HCT116 (cell line): ENCODE results near the gene DENND1C. TPM values are rescaled to one million over a fixed set of nuclear protein-coding genes. Genes with fewer than 3 reads are reported as not detected.

Experiments used
- ATAC-seq: fragments of 200-7000 bp; cut with Tn5 transposase; 2 replicates; pipeline ENCODE4 v1.9.1; 2020; ENCODE audit warnings: mild to moderate bottlenecking, moderate library complexity
- BruUV-seq: library from RNA; stranded (reverse); fragments of 400-500 nt; replicated peaks from 2 replicates; lab custom pipeline; 2021; lab: Mats Ljungman, UMichigan
- CTCF ChIA-PET: fragments of 300-600 bp; sonication (Branson Sonifier 250); formaldehyde crosslinking; loops from one replicate; lab custom pipeline; 2021; ENCODE audit warnings: antibody characterized with exemption; lab: Charles Lee
- POLR2A ChIA-PET: fragments of 300-600, 350-600 bp; sonication (Branson Sonifier 250); formaldehyde crosslinking; loops from one replicate; lab custom pipeline; 2021; ENCODE audit warnings: antibody characterized with exemption; lab: Charles Lee
- RAD21 ChIA-PET, 2 experiments: fragments of 300-600 bp; sonication (Branson Sonifier 250); formaldehyde crosslinking; loops; one replicate each; lab custom pipeline; 2023; ENCODE audit warnings: low total read pairs in 2 of 2; ENCODE audit not compliant: uncharacterized antibody in 2 of 2, unreplicated experiment in 2 of 2, low non-redundant PET in 1 of 2; lab: Charles Lee
- DNase-seq: peaks from one replicate; pipeline ENCODE4 v3.0.0-alpha.2; 2010; ENCODE audit warnings: low read depth, low spot score
- H2AFZ ChIP-seq: fragments of 200-600 bp; shearing (Covaris generic), sonication (generic); 2 replicates; pipeline ENCODE4 v1.6.1; 2017; ENCODE audit warnings: low read depth, mixed run types, mixed read lengths, antibody characterized with exemption, low read length; ENCODE audit not compliant: poor library complexity, severe bottlenecking
- H3K27ac ChIP-seq: 2 replicates; pipeline ENCODE4 v1.5.1; 2012; ENCODE audit warnings: low read depth, low read length
- H3K27me3 ChIP-seq: fragments of 200-600 bp; sonication (generic); 2 replicates; pipeline ENCODE4 v1.6.1; 2016; ENCODE audit warnings: mixed run types, low read length, mixed read lengths; ENCODE audit not compliant: insufficient read depth
- H3K36me3 ChIP-seq, 2 experiments: fragments of 200-500 bp in 1 of 2; fragments of 200-600 bp in 1 of 2; sonication (Bioruptor generic) in 1 of 2; sonication (generic) in 1 of 2; 2 replicates each; pipeline versions ENCODE4 v1.5.1 to v1.6.1; 2014 to 2016; ENCODE audit warnings: low read length in 2 of 2, inconsistent platforms in 1 of 2, mixed read lengths in 1 of 2, mixed run types in 1 of 2; ENCODE audit not compliant: insufficient read depth in 2 of 2, control insufficient read depth in 1 of 2
- H3K4me1 ChIP-seq, 2 experiments: fragments of 200-600 bp in 1 of 2; sonication (generic) in 1 of 2; 2 replicates each; pipeline versions ENCODE4 v1.5.1 to v1.6.1; 2012 to 2017; ENCODE audit warnings: low read length in 2 of 2, inconsistent platforms in 1 of 2, mild to moderate bottlenecking in 1 of 2, mixed read lengths in 1 of 2, mixed run types in 1 of 2, moderate library complexity in 1 of 2; ENCODE audit not compliant: insufficient read depth in 2 of 2, control insufficient read depth in 1 of 2
- H3K4me2 ChIP-seq: fragments of 200-600 bp; sonication (generic); 2 replicates; pipeline ENCODE4 v1.6.1; 2017; ENCODE audit warnings: mixed run types, low read length, mixed read lengths
- H3K4me3 ChIP-seq, 2 experiments: fragments of 200-600 bp in 1 of 2; sonication (generic) in 1 of 2; replicated peaks in 1 of 2; 2 replicates each; pipeline ENCODE4 v1.5.1; 2011 to 2016; ENCODE audit warnings: low read length in 2 of 2, control low read depth in 1 of 2, low read depth in 1 of 2, mild to moderate bottlenecking in 1 of 2, mixed read lengths in 1 of 2, mixed run types in 1 of 2
- H3K79me2 ChIP-seq: fragments of 200-600 bp; sonication (generic); 2 replicates; pipeline ENCODE4 v1.6.1; 2017; ENCODE audit warnings: mild to moderate bottlenecking, mixed run types, low read length, moderate library complexity, mixed read lengths; ENCODE audit not compliant: insufficient read depth
- H3K9ac ChIP-seq: fragments of 200-600 bp; sonication (generic); 2 replicates; pipeline ENCODE4 v1.6.1; 2016; ENCODE audit warnings: low read length, mixed read lengths
- H3K9me2 ChIP-seq: fragments of 200-600 bp; sonication (generic), shearing (Covaris generic); 2 replicates; pipeline ENCODE4 v1.6.1; 2017; ENCODE audit warnings: mixed run types, mild to moderate bottlenecking, moderate library complexity; ENCODE audit not compliant: insufficient read depth
- H3K9me3 ChIP-seq, 2 experiments: fragments of 200-500 bp in 1 of 2; fragments of 200-600 bp in 1 of 2; sonication (Bioruptor generic) in 1 of 2; sonication (generic) in 1 of 2; 2 replicates each; pipeline ENCODE4 v1.6.1; 2014 to 2017; ENCODE audit warnings: low read length in 2 of 2, mixed read lengths in 2 of 2, inconsistent platforms in 1 of 2, low read depth in 1 of 2, mild to moderate bottlenecking in 1 of 2, mixed run types in 1 of 2, moderate library complexity in 1 of 2; ENCODE audit not compliant: control insufficient read depth in 1 of 2, insufficient read depth in 1 of 2
- H4K20me1 ChIP-seq: fragments of 200-600 bp; sonication (generic), shearing (Covaris generic); 2 replicates; pipeline ENCODE4 v1.6.1; 2017; ENCODE audit warnings: mixed run types, mild to moderate bottlenecking, moderate library complexity; ENCODE audit not compliant: insufficient read depth
- ELF1 ChIP-seq: IDR thresholded peaks from 2 replicates; pipeline ENCODE4 v1.6.1; 2012; ENCODE audit warnings: low read depth, borderline replicate concordance
- ZFX ChIP-seq: fragments of 450-650 bp; IDR thresholded peaks from 2 replicates; pipeline ENCODE4 v1.6.1; 2017
- intact Hi-C: fragments of 100-400 bp; cut with micrococcal nuclease; formaldehyde crosslinking; loops from 2 replicates; pipeline ENCODE4 v1.10.0; 2022
- total RNA-seq: library from RNA; stranded (reverse); gene quantifications from one replicate; pipeline ENCODE4 v1.2.1, GENCODE V29; 2021; ENCODE audit not compliant: unreplicated experiment
- TF ChIP-seq, protein P1 (sequence below), 3 experiments: fragments of 200-600 bp in 1 of 3; sonication (generic) in 1 of 3; IDR thresholded peaks in 2 of 3; conservative IDR thresholded peaks in 1 of 3; 2 replicates each; pipeline ENCODE4 v1.5.1; 2012 to 2017; ENCODE audit warnings: low read depth in 2 of 3, low read length in 2 of 3, antibody characterized with exemption in 1 of 3, borderline replicate concordance in 1 of 3, control low read depth in 1 of 3, mild to moderate bottlenecking in 1 of 3, mixed read lengths in 1 of 3, mixed run types in 1 of 3, moderate library complexity in 1 of 3; ENCODE audit not compliant: insufficient read depth in 1 of 3

The DENND1C gene
- total RNA-seq, 1 experiment from 2014 or later, result 0.54 TPM

DNA sequence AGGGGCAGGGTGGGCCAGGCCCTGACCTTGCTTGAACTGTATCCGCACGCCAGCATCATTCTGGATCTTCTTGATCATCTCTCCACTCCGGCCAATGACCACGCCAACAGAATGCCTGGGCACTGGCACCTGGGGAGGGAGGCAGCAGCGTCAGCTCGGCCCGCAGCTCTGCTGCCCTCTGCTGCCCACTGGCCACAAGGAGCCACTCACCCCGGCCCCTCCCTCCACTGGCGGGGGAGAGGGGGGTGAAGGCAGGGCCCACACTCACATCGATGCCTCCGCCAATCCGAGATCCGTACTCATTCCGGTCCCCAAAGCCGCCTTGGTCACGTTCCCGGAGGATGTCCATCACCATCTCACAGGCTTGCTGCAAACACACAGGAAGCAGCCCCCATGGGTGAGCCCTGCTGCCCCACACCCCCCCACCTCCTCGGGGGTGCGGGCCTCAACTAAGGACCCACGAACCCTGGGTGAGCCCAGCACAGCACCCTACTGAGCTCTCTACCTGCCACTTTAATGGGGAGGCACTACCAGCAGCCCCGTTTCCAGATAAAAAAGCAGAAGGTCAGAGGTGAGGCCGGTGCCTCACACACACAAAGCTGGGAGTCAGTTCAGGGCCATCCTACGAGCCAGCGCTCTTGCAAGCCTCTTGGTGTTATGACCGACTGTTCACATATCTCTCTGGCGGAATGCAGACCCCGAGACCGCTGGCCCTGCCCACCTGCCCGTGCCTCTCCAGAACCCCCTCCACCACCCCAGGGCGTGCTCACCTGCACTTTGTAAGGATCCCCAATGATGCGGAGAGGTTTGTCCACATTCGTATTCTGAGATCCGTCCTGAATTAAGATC, 63.6 kb downstream of the DENND1C start:
- ChIA-PET POLR2A (interaction anchor here (0.6 kb wide), 1 partner anchor 121 kb away, joined by 4 read pairs; no protein-coding TSS in a partner anchor), CTCF (interaction anchor here (1.0 kb wide), 1 partner anchor 8 kb away, joined by 3 read pairs; no protein-coding TSS in a partner anchor), RAD21 (no interaction called here)
- intact Hi-C loops, result no loop called here
- peak; percentile 68 for ATAC-seq
- Histone ChIP-seq H3K27ac (no peak overlapping the region; the same call in 1 of the 2 replicates), H3K79me2 (peaks cover 65% of the 10 kb centered on the region), H4K20me1 (peaks cover 28% of the 10 kb centered on the region; the same call in 1 of the 2 replicates), H3K4me1 (peaks cover 0 to 3% of the 10 kb centered on the region in 2 experiments; a peak in 3 of 4 replicates), H3K9me3 (no peaks in the 10 kb centered on the region), H3K4me2 (no peak overlapping the region), H3K9me2 (no peaks in the 10 kb centered on the region), H3K27me3 (no peaks in the 10 kb centered on the region), H3K36me3 (peaks cover 74 to 77% of the 10 kb centered on the region in 2 experiments), H2AFZ (no peak overlapping the region), H3K4me3 (no peak overlapping the region), H3K9ac (no peak overlapping the region)
- TF ChIP-seq, protein P1, sequence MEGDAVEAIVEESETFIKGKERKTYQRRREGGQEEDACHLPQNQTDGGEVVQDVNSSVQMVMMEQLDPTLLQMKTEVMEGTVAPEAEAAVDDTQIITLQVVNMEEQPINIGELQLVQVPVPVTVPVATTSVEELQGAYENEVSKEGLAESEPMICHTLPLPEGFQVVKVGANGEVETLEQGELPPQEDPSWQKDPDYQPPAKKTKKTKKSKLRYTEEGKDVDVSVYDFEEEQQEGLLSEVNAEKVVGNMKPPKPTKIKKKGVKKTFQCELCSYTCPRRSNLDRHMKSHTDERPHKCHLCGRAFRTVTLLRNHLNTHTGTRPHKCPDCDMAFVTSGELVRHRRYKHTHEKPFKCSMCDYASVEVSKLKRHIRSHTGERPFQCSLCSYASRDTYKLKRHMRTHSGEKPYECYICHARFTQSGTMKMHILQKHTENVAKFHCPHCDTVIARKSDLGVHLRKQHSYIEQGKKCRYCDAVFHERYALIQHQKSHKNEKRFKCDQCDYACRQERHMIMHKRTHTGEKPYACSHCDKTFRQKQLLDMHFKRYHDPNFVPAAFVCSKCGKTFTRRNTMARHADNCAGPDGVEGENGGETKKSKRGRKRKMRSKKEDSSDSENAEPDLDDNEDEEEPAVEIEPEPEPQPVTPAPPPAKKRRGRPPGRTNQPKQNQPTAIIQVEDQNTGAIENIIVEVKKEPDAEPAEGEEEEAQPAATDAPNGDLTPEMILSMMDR (IDR thresholded peaks at IDR 0.05 in 2 of 3, conservative IDR thresholded peaks at IDR 0.05 in 1 of 3; ENCODE audit: borderline replicate concordance in 1 of 3, insufficient read depth in 1 of 3, low read depth in 2 of 3, low read length in 2 of 3), result peak in 2 of 3 experiments; percentile 43 to 50; a peak in 3 of 6 replicates
- TF ChIP-seq ELF1 (no peak), ZFX (no peak)
- no peak for DNase-seq
- no TSS peak for BruUV-seq

Other genes with a start within 250 kb of the DENND1C start
- 55.0 TPM for gene MLLT1, start 201.8 kb downstream of the DENND1C start, total RNA-seq
- not detected for gene ACER1, start 148.2 kb downstream of the DENND1C start, total RNA-seq
- gene CLPP, start 120.3 kb downstream of the DENND1C start, total RNA-seq, result 116 TPM
- gene ALKBH7, start 109.0 kb downstream of the DENND1C start, total RNA-seq, result 57.1 TPM
- 3.4 TPM for gene PSPN, start 105.9 kb downstream of the DENND1C start, total RNA-seq
- gene GTF2F1, start 88.6 kb downstream of the DENND1C start, total RNA-seq, result 82.0 TPM
- 553 TPM for gene KHSRP, start 57.0 kb downstream of the DENND1C start, total RNA-seq
- gene SLC25A41, start 48.0 kb downstream of the DENND1C start, total RNA-seq, result 0.93 TPM
- 89.5 TPM for gene SLC25A23, start 22.0 kb downstream of the DENND1C start, total RNA-seq
- 40.5 TPM for gene CRB3, start 17.5 kb downstream of the DENND1C start, total RNA-seq
- 32.5 TPM for gene TUBB4A, start 20.5 kb upstream of the DENND1C start, total RNA-seq
- gene TNFSF9, start 49.2 kb upstream of the DENND1C start, total RNA-seq, result 25.1 TPM
- 2.1 TPM for gene CD70, start 109.4 kb upstream of the DENND1C start, total RNA-seq
- gene TNFSF14, start 188.4 kb upstream of the DENND1C start, total RNA-seq, result 0.22 TPM
- 7.0 TPM for gene C3, start 238.9 kb upstream of the DENND1C start, total RNA-seq